ENCODE results near the gene GALNT13.

GALNT13 gene

DNA sequence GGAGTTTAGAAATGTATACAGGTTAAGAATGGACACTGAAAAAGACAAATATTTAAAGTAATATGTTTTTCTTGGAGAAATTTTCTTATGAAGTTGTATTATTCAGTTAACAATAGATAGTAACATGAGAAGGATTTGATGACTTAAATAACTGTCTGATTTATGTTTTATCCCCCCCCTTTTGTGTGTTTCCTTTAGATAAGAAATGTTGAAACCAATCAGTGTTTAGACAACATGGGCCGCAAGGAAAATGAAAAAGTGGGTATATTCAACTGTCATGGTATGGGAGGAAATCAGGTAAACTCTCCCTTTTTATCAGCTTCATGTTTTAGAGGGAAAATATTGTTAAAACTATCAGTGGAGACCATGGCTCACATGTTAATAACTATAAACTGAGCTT, 537.1 kb downstream of the GALNT13 start:
- H2BK5ac ChIP-seq (ENCODE audit: low read length), result no peak overlapping the region
- H3K23ac ChIP-seq (ENCODE audit: low read depth, low read length, poor library complexity), result no peak overlapping the region
- WGBS, 2 donors (ENCODE audit: extremely low coverage in 2 of 2, insufficient read length in 2 of 2, insufficient replicate concordance in 1 of 2), result no CpG with 5 or more reads among the region's 1 CpG
- no peak overlapping the region for H3K27ac ChIP-seq (replicated peaks; ENCODE audit: low read length)
- no peak overlapping the region for H2AK5ac ChIP-seq (ENCODE audit: low read depth, low read length)
- H3K4me2 ChIP-seq (ENCODE audit: insufficient read depth, low read length, poor library complexity, severe bottlenecking), result no peak overlapping the region
- H3K79me1 ChIP-seq (ENCODE audit: low read depth, low read length), result no peaks in the 10 kb centered on the region
- no peaks in the 10 kb centered on the region for H3K27me3 ChIP-seq (ENCODE audit: control insufficient read depth in 3 of 3, insufficient read depth in 3 of 3, low read depth in 1 of 3, low read length in 3 of 3)
- no peak overlapping the region for H2BK12ac ChIP-seq (ENCODE audit: low read length)
- no peak overlapping the region for H2BK120ac ChIP-seq (ENCODE audit: low read depth, low read length)
- no peaks in the 10 kb centered on the region for H3K36me3 ChIP-seq (replicated peaks in 1 of 2; ENCODE audit: control insufficient read depth in 2 of 2, insufficient read depth in 2 of 2, low read length in 2 of 2)
- no peak overlapping the region for H3K4ac ChIP-seq (ENCODE audit: low read length)
- no peak overlapping the region for H2BK15ac ChIP-seq (ENCODE audit: low read length)
- no peaks in the 10 kb centered on the region for H3K4me1 ChIP-seq (ENCODE audit: control insufficient read depth in 2 of 2, insufficient read depth in 1 of 2, low read depth in 1 of 2, low read length in 2 of 2)
- H4K8ac ChIP-seq (ENCODE audit: low read depth, low read length), result no peak overlapping the region
- no peak overlapping the region for H4K91ac ChIP-seq (ENCODE audit: low read depth, low read length, poor library complexity)
- no peak overlapping the region for H3K9ac ChIP-seq (ENCODE audit: low read depth, low read length, poor library complexity)
- no peak overlapping the region for H3K18ac ChIP-seq (ENCODE audit: low read length)
- H3K14ac ChIP-seq (ENCODE audit: low read length), result no peak overlapping the region
- DNase-seq (ENCODE audit: low spot score), result no peak
- H3K9me3 ChIP-seq (replicated peaks in 1 of 2; ENCODE audit: control insufficient read depth in 2 of 2, insufficient read depth in 1 of 2, low read depth in 1 of 2, low read length in 2 of 2), result no peaks in the 10 kb centered on the region
- no peak overlapping the region for H2AFZ ChIP-seq (ENCODE audit: low read length)
- H3K4me3 ChIP-seq (ENCODE audit: low read length in 2 of 2), result no peak overlapping the region

DNA sequence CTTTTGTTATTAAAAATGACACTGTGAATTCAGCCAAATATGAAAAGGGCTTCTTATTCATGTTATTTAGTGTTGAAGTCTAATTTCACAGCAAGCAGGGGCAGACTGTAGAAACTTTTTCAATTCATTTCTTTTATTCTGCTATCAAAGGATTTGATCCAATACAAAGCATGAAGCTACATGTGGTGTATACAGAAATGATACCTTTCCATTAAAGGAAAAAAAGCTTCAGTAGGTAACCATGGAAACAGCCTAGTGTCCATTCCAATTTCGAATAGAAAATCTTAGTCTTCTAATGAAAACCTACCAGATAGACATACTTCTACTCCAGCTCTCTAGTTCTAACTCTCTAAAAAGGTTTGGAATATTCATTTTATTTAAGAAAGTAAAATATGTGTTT, 550.5 kb downstream of the GALNT13 start:
- WGBS, 2 donors (ENCODE audit: extremely low coverage in 2 of 2, insufficient read length in 2 of 2, insufficient replicate concordance in 1 of 2), result no CpG with 5 or more reads among the region's 1 CpG
- H3K23ac ChIP-seq (ENCODE audit: low read depth, low read length, poor library complexity), result no peak overlapping the region
- no peak overlapping the region for H2AK5ac ChIP-seq (ENCODE audit: low read depth, low read length)
- H2BK15ac ChIP-seq (ENCODE audit: low read length), result no peak overlapping the region
- H2BK120ac ChIP-seq (ENCODE audit: low read depth, low read length), result no peak overlapping the region
- no peak for DNase-seq (ENCODE audit: low spot score)
- no peak overlapping the region for H3K4me3 ChIP-seq (ENCODE audit: low read length in 2 of 2)
- no peak overlapping the region for H3K9ac ChIP-seq (ENCODE audit: low read depth, low read length, poor library complexity)
- no peak overlapping the region for H3K14ac ChIP-seq (ENCODE audit: low read length)
- H4K91ac ChIP-seq (ENCODE audit: low read depth, low read length, poor library complexity), result no peak overlapping the region
- no peaks in the 10 kb centered on the region for H3K79me1 ChIP-seq (ENCODE audit: low read depth, low read length)
- no peak overlapping the region for H2BK5ac ChIP-seq (ENCODE audit: low read length)
- no peaks in the 10 kb centered on the region for H3K36me3 ChIP-seq (replicated peaks in 1 of 2; ENCODE audit: control insufficient read depth in 2 of 2, insufficient read depth in 2 of 2, low read length in 2 of 2)
- H3K27ac ChIP-seq (replicated peaks; ENCODE audit: low read length), result no peak overlapping the region
- H3K18ac ChIP-seq (ENCODE audit: low read length), result no peak overlapping the region
- H3K9me3 ChIP-seq (replicated peaks in 1 of 2; ENCODE audit: control insufficient read depth in 2 of 2, insufficient read depth in 1 of 2, low read depth in 1 of 2, low read length in 2 of 2), result no peaks in the 10 kb centered on the region
- H3K4me2 ChIP-seq (ENCODE audit: insufficient read depth, low read length, poor library complexity, severe bottlenecking), result no peak overlapping the region
- no peak overlapping the region for H2AFZ ChIP-seq (ENCODE audit: low read length)
- no peak overlapping the region for H4K8ac ChIP-seq (ENCODE audit: low read depth, low read length)
- H2BK12ac ChIP-seq (ENCODE audit: low read length), result no peak overlapping the region
- H3K4ac ChIP-seq (ENCODE audit: low read length), result no peak overlapping the region
- H3K27me3 ChIP-seq (ENCODE audit: control insufficient read depth in 3 of 3, insufficient read depth in 3 of 3, low read depth in 1 of 3, low read length in 3 of 3), result no peaks in the 10 kb centered on the region
- H3K4me1 ChIP-seq (ENCODE audit: control insufficient read depth in 2 of 2, insufficient read depth in 1 of 2, low read depth in 1 of 2, low read length in 2 of 2), result no peaks in the 10 kb centered on the region

DNA sequence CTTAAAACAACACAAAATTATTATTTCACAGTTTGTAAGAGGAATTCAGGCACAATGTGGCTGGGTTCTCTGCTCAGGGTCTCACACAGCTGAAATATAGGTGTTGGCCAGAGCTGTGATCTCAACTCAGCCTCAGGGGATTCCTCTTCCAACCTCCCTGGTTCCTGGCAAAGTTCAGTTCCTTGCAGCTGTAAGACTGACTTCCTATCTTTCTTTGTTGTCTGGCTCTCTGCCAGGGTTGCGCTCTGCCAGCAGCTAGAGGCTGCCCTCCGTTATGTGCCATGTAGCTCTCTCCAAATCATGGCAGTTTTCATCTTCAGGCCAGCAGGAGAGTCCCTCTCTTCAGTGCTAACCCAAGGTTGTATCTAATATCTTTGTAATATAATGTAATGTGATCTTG, 554.3 kb downstream of the GALNT13 start:
- Histone ChIP-seq H3K27me3 (ENCODE audit: control insufficient read depth in 3 of 3, insufficient read depth in 3 of 3, low read depth in 1 of 3, low read length in 3 of 3) (no peaks in the 10 kb centered on the region), H2BK12ac (ENCODE audit: low read length) (no peak overlapping the region), H3K9ac (ENCODE audit: low read depth, low read length, poor library complexity) (no peak overlapping the region), H3K4me2 (ENCODE audit: insufficient read depth, low read length, poor library complexity, severe bottlenecking) (no peak overlapping the region), H2AFZ (ENCODE audit: low read length) (no peak overlapping the region), H3K27ac (replicated peaks; ENCODE audit: low read length) (no peak overlapping the region), H2BK120ac (ENCODE audit: low read depth, low read length) (no peak overlapping the region), H4K91ac (ENCODE audit: low read depth, low read length, poor library complexity) (no peak overlapping the region), H3K18ac (ENCODE audit: low read length) (no peak overlapping the region), H2BK5ac (ENCODE audit: low read length) (no peak overlapping the region), H3K4ac (ENCODE audit: low read length) (no peak overlapping the region), H3K4me3 (ENCODE audit: low read length in 2 of 2) (no peak overlapping the region), H2BK15ac (ENCODE audit: low read length) (no peak overlapping the region), H3K79me1 (ENCODE audit: low read depth, low read length) (no peaks in the 10 kb centered on the region), H4K8ac (ENCODE audit: low read depth, low read length) (no peak overlapping the region), H3K36me3 (replicated peaks in 1 of 2; ENCODE audit: control insufficient read depth in 2 of 2, insufficient read depth in 2 of 2, low read length in 2 of 2) (no peaks in the 10 kb centered on the region), H3K9me3 (replicated peaks in 1 of 2; ENCODE audit: control insufficient read depth in 2 of 2, insufficient read depth in 1 of 2, low read depth in 1 of 2, low read length in 2 of 2) (no peaks in the 10 kb centered on the region), H2AK5ac (ENCODE audit: low read depth, low read length) (no peak overlapping the region), H3K4me1 (ENCODE audit: control insufficient read depth in 2 of 2, insufficient read depth in 1 of 2, low read depth in 1 of 2, low read length in 2 of 2) (no peaks in the 10 kb centered on the region), H3K23ac (ENCODE audit: low read depth, low read length, poor library complexity) (no peak overlapping the region), H3K14ac (ENCODE audit: low read length) (no peak overlapping the region)
- WGBS, 2 donors (ENCODE audit: extremely low coverage in 2 of 2, insufficient read length in 2 of 2, insufficient replicate concordance in 1 of 2), result no CpG with 5 or more reads among the region's 2 CpGs
- no peak for DNase-seq (ENCODE audit: low spot score)

DNA sequence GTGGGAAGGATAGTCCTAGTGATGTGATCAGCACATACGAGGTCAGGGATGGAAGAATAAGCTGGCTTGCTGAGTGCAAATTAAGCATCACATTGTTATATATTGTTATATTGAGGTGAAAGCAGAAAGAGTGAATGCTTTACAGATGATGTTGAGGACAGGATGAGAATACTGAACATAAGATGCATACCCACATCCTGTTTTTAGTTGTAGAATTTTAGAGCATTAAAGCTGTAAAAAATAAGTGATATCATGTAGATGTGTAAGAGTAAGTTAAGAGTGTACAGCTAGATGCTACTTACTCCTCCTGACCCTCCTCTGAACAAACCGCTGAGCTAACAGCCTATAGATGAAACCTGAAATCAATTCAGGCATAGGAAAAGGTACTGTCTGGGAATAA, 555.7 kb downstream of the GALNT13 start:
- H3K27ac ChIP-seq (replicated peaks; ENCODE audit: low read length), result no peak overlapping the region
- no peak overlapping the region for H3K4me2 ChIP-seq (ENCODE audit: insufficient read depth, low read length, poor library complexity, severe bottlenecking)
- H3K14ac ChIP-seq (ENCODE audit: low read length), result no peak overlapping the region
- no peaks in the 10 kb centered on the region for H3K36me3 ChIP-seq (replicated peaks in 1 of 2; ENCODE audit: control insufficient read depth in 2 of 2, insufficient read depth in 2 of 2, low read length in 2 of 2)
- H3K4ac ChIP-seq (ENCODE audit: low read length), result no peak overlapping the region
- H4K91ac ChIP-seq (ENCODE audit: low read depth, low read length, poor library complexity), result no peak overlapping the region
- DNase-seq (ENCODE audit: low spot score), result no peak
- no peak overlapping the region for H2AFZ ChIP-seq (ENCODE audit: low read length)
- no peaks in the 10 kb centered on the region for H3K9me3 ChIP-seq (replicated peaks in 1 of 2; ENCODE audit: control insufficient read depth in 2 of 2, insufficient read depth in 1 of 2, low read depth in 1 of 2, low read length in 2 of 2)
- H3K23ac ChIP-seq (ENCODE audit: low read depth, low read length, poor library complexity), result no peak overlapping the region
- no peak overlapping the region for H2BK15ac ChIP-seq (ENCODE audit: low read length)
- H3K4me3 ChIP-seq (ENCODE audit: low read length in 2 of 2), result no peak overlapping the region
- H2BK5ac ChIP-seq (ENCODE audit: low read length), result no peak overlapping the region
- no peaks in the 10 kb centered on the region for H3K27me3 ChIP-seq (ENCODE audit: control insufficient read depth in 3 of 3, insufficient read depth in 3 of 3, low read depth in 1 of 3, low read length in 3 of 3)
- H3K9ac ChIP-seq (ENCODE audit: low read depth, low read length, poor library complexity), result no peak overlapping the region
- H2BK120ac ChIP-seq (ENCODE audit: low read depth, low read length), result no peak overlapping the region
- H2BK12ac ChIP-seq (ENCODE audit: low read length), result no peak overlapping the region
- no peak overlapping the region for H4K8ac ChIP-seq (ENCODE audit: low read depth, low read length)
- H3K18ac ChIP-seq (ENCODE audit: low read length), result no peak overlapping the region
- WGBS, 2 donors (ENCODE audit: extremely low coverage in 2 of 2, insufficient read length in 2 of 2, insufficient replicate concordance in 1 of 2), result no CpG with 5 or more reads among the region's 2 CpGs
- H3K4me1 ChIP-seq (ENCODE audit: control insufficient read depth in 2 of 2, insufficient read depth in 1 of 2, low read depth in 1 of 2, low read length in 2 of 2), result no peaks in the 10 kb centered on the region
- no peaks in the 10 kb centered on the region for H3K79me1 ChIP-seq (ENCODE audit: low read depth, low read length)
- no peak overlapping the region for H2AK5ac ChIP-seq (ENCODE audit: low read depth, low read length)
